ENCODE measurements around the gene FHIP2A. TPM values are rescaled to one million over a fixed set of nuclear protein-coding genes. Genes with fewer than 3 reads are reported as not detected.
"Not testable (repeated sequence)": the region's sequence is repeated elsewhere in the genome, so short reads cannot be mapped to it uniquely, and the experiment has no call there.

The FHIP2A gene
- polyA plus RNA-seq, 1 donor from 2014 or later: 30.7 TPM

DNA sequence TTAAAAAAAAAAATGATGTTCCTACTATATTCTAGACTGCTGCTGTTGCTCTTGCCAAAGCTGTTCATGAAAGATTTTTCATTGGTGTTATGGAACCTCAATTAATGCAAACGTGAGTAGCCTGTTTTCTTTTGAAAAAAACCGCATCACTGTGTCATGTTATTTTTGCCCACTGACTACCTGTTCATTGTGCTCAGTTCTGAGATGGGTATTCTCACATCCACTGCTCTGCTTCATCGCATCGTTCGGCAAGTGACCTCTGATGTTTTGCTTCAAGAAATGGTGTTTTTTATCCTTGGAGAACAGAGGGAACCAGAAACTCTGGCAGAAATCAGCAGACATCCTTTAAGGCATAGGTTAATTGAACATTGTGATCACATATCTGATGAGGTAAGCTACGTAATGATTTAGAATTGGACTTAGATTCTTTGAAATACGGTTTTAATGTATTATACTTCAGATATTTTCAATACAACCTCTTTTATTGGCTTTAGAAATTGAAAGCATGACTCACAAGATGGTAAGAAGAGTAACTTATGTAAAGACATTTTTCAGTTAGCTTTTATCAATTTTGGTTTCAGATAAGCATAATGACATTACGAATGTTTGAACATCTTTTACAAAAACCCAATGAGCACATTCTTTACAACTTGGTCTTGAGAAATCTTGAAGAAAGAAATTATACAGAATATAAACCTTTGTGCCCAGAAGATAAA is 24.6 kb downstream of the FHIP2A start:
- Histone ChIP-seq H3K36me3 (ENCODE audit: insufficient read depth, low read length) (peaks cover 20% of the 10 kb centered on the region), H2AFZ (ENCODE audit: low read depth, low read length) (no peak overlapping the region), H3K9me3 (ENCODE audit: low read length) (no peaks in the 10 kb centered on the region), H3K4me3 (ENCODE audit: low read length) (no peak overlapping the region), H3K9ac (ENCODE audit: low read length) (no peak overlapping the region), H3K27me3 (ENCODE audit: insufficient read depth, low read depth, low read length) (no peaks in the 10 kb centered on the region), H3K9me2 (ENCODE audit: insufficient read depth, low read length) (no peaks in the 10 kb centered on the region), H4K20me1 (ENCODE audit: insufficient read depth) (no peaks in the 10 kb centered on the region), H3K79me2 (replicated peaks; ENCODE audit: insufficient read depth, low read length) (no peaks in the 10 kb centered on the region), H3K27ac (ENCODE audit: low read length) (no peak overlapping the region), H3F3A (ENCODE audit: insufficient read depth, low read length, poor library complexity, severe bottlenecking) (no peaks in the 10 kb centered on the region), H3K4me2 (ENCODE audit: low read length) (no peak overlapping the region)
- TF ChIP-seq RAD21 (conservative IDR thresholded peaks at IDR 0.05): no peak
- no peak for TF ChIP-seq TAF1 (IDR thresholded peaks at IDR 0.05; ENCODE audit: low read depth)
- TF ChIP-seq, protein P1, sequence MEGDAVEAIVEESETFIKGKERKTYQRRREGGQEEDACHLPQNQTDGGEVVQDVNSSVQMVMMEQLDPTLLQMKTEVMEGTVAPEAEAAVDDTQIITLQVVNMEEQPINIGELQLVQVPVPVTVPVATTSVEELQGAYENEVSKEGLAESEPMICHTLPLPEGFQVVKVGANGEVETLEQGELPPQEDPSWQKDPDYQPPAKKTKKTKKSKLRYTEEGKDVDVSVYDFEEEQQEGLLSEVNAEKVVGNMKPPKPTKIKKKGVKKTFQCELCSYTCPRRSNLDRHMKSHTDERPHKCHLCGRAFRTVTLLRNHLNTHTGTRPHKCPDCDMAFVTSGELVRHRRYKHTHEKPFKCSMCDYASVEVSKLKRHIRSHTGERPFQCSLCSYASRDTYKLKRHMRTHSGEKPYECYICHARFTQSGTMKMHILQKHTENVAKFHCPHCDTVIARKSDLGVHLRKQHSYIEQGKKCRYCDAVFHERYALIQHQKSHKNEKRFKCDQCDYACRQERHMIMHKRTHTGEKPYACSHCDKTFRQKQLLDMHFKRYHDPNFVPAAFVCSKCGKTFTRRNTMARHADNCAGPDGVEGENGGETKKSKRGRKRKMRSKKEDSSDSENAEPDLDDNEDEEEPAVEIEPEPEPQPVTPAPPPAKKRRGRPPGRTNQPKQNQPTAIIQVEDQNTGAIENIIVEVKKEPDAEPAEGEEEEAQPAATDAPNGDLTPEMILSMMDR (IDR thresholded peaks at IDR 0.05; ENCODE audit: poor library complexity, severe bottlenecking): no peak
- TF ChIP-seq SMC3 (conservative IDR thresholded peaks at IDR 0.05; ENCODE audit: poor library complexity): no peak
- TF ChIP-seq REST (IDR thresholded peaks at IDR 0.05; ENCODE audit: borderline replicate concordance): no peak
- no peak for TF ChIP-seq MXI1 (conservative IDR thresholded peaks at IDR 0.05; ENCODE audit: poor library complexity, severe bottlenecking)
- no peak for TF ChIP-seq EP300 (conservative IDR thresholded peaks at IDR 0.05; ENCODE audit: poor library complexity, severe bottlenecking)

GRCh38 chr10:114847517-114847916 is 25.9 kb downstream of the FHIP2A start:
- H3K9me2 ChIP-seq (ENCODE audit: insufficient read depth, low read length); H3F3A ChIP-seq (ENCODE audit: insufficient read depth, low read length, poor library complexity, severe bottlenecking); H3K9ac ChIP-seq (ENCODE audit: low read length); H3K79me2 ChIP-seq (replicated peaks; ENCODE audit: insufficient read depth, low read length); H3K27ac ChIP-seq (ENCODE audit: low read length); H3K4me2 ChIP-seq (ENCODE audit: low read length); H3K27me3 ChIP-seq (ENCODE audit: insufficient read depth, low read depth, low read length); H4K20me1 ChIP-seq (ENCODE audit: insufficient read depth); H3K9me3 ChIP-seq (ENCODE audit: low read length); H3K4me3 ChIP-seq (ENCODE audit: low read length); H2AFZ ChIP-seq (ENCODE audit: low read depth, low read length): not testable (repeated sequence)
- H3K36me3 ChIP-seq (ENCODE audit: insufficient read depth, low read length): peaks cover 22% of the 10 kb centered on the region

DNA sequence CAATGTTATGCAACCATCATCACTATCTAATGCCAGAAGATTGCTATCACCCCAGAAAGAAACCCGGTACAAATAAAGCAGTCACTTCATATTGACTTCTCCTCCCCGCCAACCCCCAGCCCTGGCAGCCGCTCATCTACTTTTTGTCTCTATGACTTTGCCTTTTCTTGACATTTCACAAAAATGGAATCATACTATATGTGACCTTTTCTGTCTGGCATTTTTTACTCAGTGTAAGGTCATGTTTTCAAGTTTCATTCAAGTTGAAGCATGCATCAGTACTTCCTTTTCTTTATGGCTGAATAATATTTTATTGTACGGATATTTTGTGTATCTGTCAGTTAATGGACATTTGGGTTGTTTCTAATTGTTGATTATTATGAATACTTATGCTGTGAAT is 28.1 kb downstream of the FHIP2A start:
- Histone ChIP-seq H3K27me3 (ENCODE audit: insufficient read depth, low read depth, low read length) (no peaks in the 10 kb centered on the region), H3K9ac (ENCODE audit: low read length) (no peak overlapping the region), H3F3A (ENCODE audit: insufficient read depth, low read length, poor library complexity, severe bottlenecking) (no peaks in the 10 kb centered on the region), H3K27ac (ENCODE audit: low read length) (no peak overlapping the region), H3K36me3 (ENCODE audit: insufficient read depth, low read length) (peaks cover 27% of the 10 kb centered on the region), H3K9me2 (ENCODE audit: insufficient read depth, low read length) (no peaks in the 10 kb centered on the region), H3K4me2 (ENCODE audit: low read length) (no peak overlapping the region), H2AFZ (ENCODE audit: low read depth, low read length) (no peak overlapping the region), H3K79me2 (replicated peaks; ENCODE audit: insufficient read depth, low read length) (no peaks in the 10 kb centered on the region), H3K9me3 (ENCODE audit: low read length) (no peaks in the 10 kb centered on the region), H4K20me1 (ENCODE audit: insufficient read depth) (no peaks in the 10 kb centered on the region), H3K4me3 (ENCODE audit: low read length) (no peak overlapping the region)
- no peak for TF ChIP-seq EZH2 (IDR thresholded peaks at IDR 0.05; ENCODE audit: borderline replicate concordance, insufficient read depth, low read length, poor library complexity, severe bottlenecking)
